H9 (cell line): Measurements from ENCODE around the gene POU2AF1. TPM values are rescaled to one million over a fixed set of nuclear protein-coding genes. Genes with fewer than 3 reads are reported as not detected.
"Not testable (repeated sequence)": the region's sequence is repeated elsewhere in the genome, so short reads cannot be mapped to it uniquely, and the experiment has no call there.

Source experiments
- DNase-seq: peaks from one replicate; pipeline ENCODE4 v3.0.0-alpha.2; 2017
- H2AFZ ChIP-seq: one replicate; pipeline ENCODE4 v1.6.1; 2013; ENCODE audit warnings: mild to moderate bottlenecking, low read length, control low read depth, moderate library complexity
- H2AK5ac ChIP-seq: 2 replicates; pipeline ENCODE4 v1.6.1; 2013; ENCODE audit warnings: low read length, control low read depth, mixed read lengths; ENCODE audit not compliant: insufficient read length
- H2BK120ac ChIP-seq: one replicate; pipeline ENCODE4 v1.6.1; 2013; ENCODE audit warnings: low read depth, mild to moderate bottlenecking, low read length, control low read depth, inconsistent platforms; ENCODE audit not compliant: poor library complexity, severe bottlenecking
- H2BK12ac ChIP-seq: 2 replicates; pipeline ENCODE4 v1.6.1; 2013; ENCODE audit warnings: low read length, control low read depth, mixed read lengths, low read depth; ENCODE audit not compliant: insufficient read length
- H2BK15ac ChIP-seq: 2 replicates; pipeline ENCODE4 v1.6.1; 2013; ENCODE audit warnings: low read depth, low read length, control low read depth
- H2BK20ac ChIP-seq: one replicate; pipeline ENCODE4 v1.6.1; 2013; ENCODE audit warnings: low read depth, mild to moderate bottlenecking, low read length, control low read depth, inconsistent platforms; ENCODE audit not compliant: poor library complexity, severe bottlenecking
- H2BK5ac ChIP-seq: 2 replicates; pipeline ENCODE4 v1.6.1; 2013; ENCODE audit warnings: low read length, control low read depth, mixed read lengths; ENCODE audit not compliant: insufficient read length
- H3K14ac ChIP-seq: 2 replicates; pipeline ENCODE4 v1.6.1; 2013; ENCODE audit warnings: low read length, control low read depth; ENCODE audit not compliant: insufficient read depth
- H3K18ac ChIP-seq: 2 replicates; pipeline ENCODE4 v1.6.1; 2013; ENCODE audit warnings: low read depth, mild to moderate bottlenecking, mixed read lengths, low read length, control low read depth; ENCODE audit not compliant: insufficient read length
- H3K23ac ChIP-seq: 2 replicates; pipeline ENCODE4 v1.6.1; 2013; ENCODE audit warnings: low read length, control low read depth, mixed read lengths, low read depth; ENCODE audit not compliant: insufficient read length
- H3K23me2 ChIP-seq: 2 replicates; pipeline ENCODE4 v1.6.1; 2013; ENCODE audit warnings: low read depth, mild to moderate bottlenecking, mixed read lengths, low read length, control low read depth; ENCODE audit not compliant: insufficient read length, poor library complexity, severe bottlenecking
- H3K27ac ChIP-seq: 2 replicates; pipeline ENCODE4 v1.5.1; 2013; ENCODE audit warnings: low read length, control low read depth, mixed read lengths, low read depth; ENCODE audit not compliant: insufficient read length
- H3K27me3 ChIP-seq: 2 replicates; pipeline ENCODE4 v1.6.1; 2013; ENCODE audit warnings: low read length, control low read depth, inconsistent platforms; ENCODE audit not compliant: insufficient read depth
- H3K4ac ChIP-seq: 2 replicates; pipeline ENCODE4 v1.6.1; 2013; ENCODE audit warnings: low read depth, mild to moderate bottlenecking, control low read depth, inconsistent platforms, low read length, moderate library complexity
- H3K4me1 ChIP-seq: 2 replicates; pipeline ENCODE4 v1.6.1; 2013; ENCODE audit warnings: low read length, control low read depth, inconsistent platforms; ENCODE audit not compliant: insufficient read depth
- H3K4me2 ChIP-seq: 2 replicates; pipeline ENCODE4 v1.6.1; 2013; ENCODE audit warnings: low read length, control low read depth, mixed read lengths; ENCODE audit not compliant: insufficient read length, insufficient read depth
- H3K56ac ChIP-seq: 2 replicates; pipeline ENCODE4 v1.6.1; 2013; ENCODE audit warnings: low read depth, mild to moderate bottlenecking, mixed read lengths, low read length, control low read depth; ENCODE audit not compliant: insufficient read length
- H3K79me1 ChIP-seq: 2 replicates; pipeline ENCODE4 v1.6.1; 2013; ENCODE audit warnings: low read depth, mild to moderate bottlenecking, moderate library complexity, low read length, control low read depth, inconsistent platforms; ENCODE audit not compliant: insufficient read depth, poor library complexity, severe bottlenecking
- H3K79me2 ChIP-seq: 2 replicates; pipeline ENCODE4 v1.6.1; 2013; ENCODE audit warnings: low read length, control low read depth, inconsistent platforms; ENCODE audit not compliant: insufficient read depth
- H3K9ac ChIP-seq: 2 replicates; pipeline ENCODE4 v1.6.1; 2013; ENCODE audit warnings: low read length, control low read depth, mixed read lengths; ENCODE audit not compliant: insufficient read length; ENCODE audit errors: extremely low read depth
- H3K9me3 ChIP-seq: one replicate; pipeline ENCODE4 v1.6.1; 2013; ENCODE audit warnings: low read depth, low read length, inconsistent platforms; ENCODE audit not compliant: control insufficient read depth
- H3T11ph ChIP-seq: one replicate; pipeline ENCODE4 v1.6.1; 2013; ENCODE audit warnings: mild to moderate bottlenecking, low read length, control low read depth, inconsistent platforms
- H4K20me1 ChIP-seq: one replicate; pipeline ENCODE4 v1.6.1; 2013; ENCODE audit not compliant: control insufficient read depth, insufficient read length, insufficient read depth
- H4K5ac ChIP-seq: 2 replicates; pipeline ENCODE4 v1.6.1; 2013; ENCODE audit warnings: low read depth, mild to moderate bottlenecking, mixed read lengths, low read length, control low read depth; ENCODE audit not compliant: insufficient read length
- H4K8ac ChIP-seq: replicated peaks from 2 replicates; pipeline ENCODE4 v1.6.1; 2013; ENCODE audit warnings: low read length, control low read depth, mixed read lengths, low read depth; ENCODE audit not compliant: insufficient read length
- H4K91ac ChIP-seq: 2 replicates; pipeline ENCODE4 v1.6.1; 2013; ENCODE audit warnings: low read depth, mild to moderate bottlenecking, moderate library complexity, mixed read lengths, low read length, control low read depth; ENCODE audit not compliant: insufficient read length
- H3K27ac Mint-ChIP-seq, 3 experiments: 2 replicates in 2 of 3; 3 replicates in 1 of 3; pipeline ENCODE4 v1.8.0; 2020 to 2021; ENCODE audit warnings: mixed read lengths in 3 of 3, mild to moderate bottlenecking in 1 of 3, moderate library complexity in 1 of 3
- H3K27me3 Mint-ChIP-seq: 2 replicates; pipeline ENCODE4 v1.8.0; 2021; ENCODE audit warnings: low read depth, mild to moderate bottlenecking, moderate library complexity, mixed read lengths
- H3K36me3 Mint-ChIP-seq, 3 experiments: 2 replicates in 2 of 3; 3 replicates in 1 of 3; pipeline ENCODE4 v1.8.0; 2020 to 2021; ENCODE audit warnings: low read depth in 3 of 3, mixed read lengths in 3 of 3; ENCODE audit not compliant: insufficient read depth in 1 of 3
- H3K4me1 Mint-ChIP-seq, 2 experiments: 2 replicates each; pipeline ENCODE4 v1.8.0; 2020; ENCODE audit warnings: mixed read lengths in 2 of 2
- H3K4me3 Mint-ChIP-seq, 2 experiments: 2 replicates in 1 of 2; 3 replicates in 1 of 2; pipeline ENCODE4 v1.8.0; 2020 to 2021; ENCODE audit warnings: mild to moderate bottlenecking in 2 of 2, mixed read lengths in 2 of 2, moderate library complexity in 1 of 2
- H3K9me3 Mint-ChIP-seq, 2 experiments: 2 replicates in 1 of 2; 3 replicates in 1 of 2; pipeline ENCODE4 v1.8.0; 2020; ENCODE audit warnings: mild to moderate bottlenecking in 2 of 2, mixed read lengths in 2 of 2, moderate library complexity in 1 of 2
- CTCF ChIP-seq: fragments of 200-600 bp; sonication (generic); conservative IDR thresholded peaks from 3 replicates; pipeline ENCODE4 v1.8.0; 2021; ENCODE audit warnings: antibody characterized with exemption, mild to moderate bottlenecking
- WGBS: extraction: QIAGEN DNeasy Blood & Tissue Kit; methylation state at CpG from one replicate; pipeline ENCODE4 v1.1.7; 2013; ENCODE audit warnings: missing lambda C conversion rate, low lambda C conversion rate, mixed read lengths; ENCODE audit not compliant: insufficient read length; ENCODE audit errors: extremely low coverage; 5-methylcytosine and 5-hydroxymethylcytosine counted together
- total RNA-seq: library from RNA; stranded (reverse); gene quantifications from 2 replicates; pipeline ENCODE4 v1.2.1, GENCODE V29; 2021

The POU2AF1 gene
- total RNA-seq, 1 experiment from 2014 or later = not detected

GRCh38 chr11:111402411-111402810 is 23.3 kb upstream of the POU2AF1 start:
- no peak overlapping the region for H3K4me2 ChIP-seq
- no peak overlapping the region for H2AFZ ChIP-seq
- Mint-ChIP-seq H3K4me3 (no peak overlapping the region), H3K27me3 (no peaks in the 10 kb centered on the region; the same call in 1 of the 2 replicates), H3K4me1 (no peaks in the 10 kb centered on the region), H3K27ac (no peak overlapping the region), H3K9me3 (no peaks in the 10 kb centered on the region; a peak in 1 of 5 replicates), H3K36me3 (no peaks in the 10 kb centered on the region)
- H3K4ac ChIP-seq = no peak overlapping the region
- no peak overlapping the region for H3K56ac ChIP-seq
- no peak overlapping the region for H2BK12ac ChIP-seq
- H3K79me2 ChIP-seq = no peaks in the 10 kb centered on the region
- H2BK5ac ChIP-seq = no peak overlapping the region
- WGBS = no CpG with 5 or more reads among the region's 3 CpGs
- H2BK120ac ChIP-seq = no peak overlapping the region
- H2BK20ac ChIP-seq = no peak overlapping the region
- H3T11ph ChIP-seq = no peak overlapping the region
- H4K91ac ChIP-seq = no peak overlapping the region
- no peak overlapping the region for H3K27ac ChIP-seq
- H4K8ac ChIP-seq = no peak overlapping the region
- H3K18ac ChIP-seq = no peak overlapping the region
- H3K23ac ChIP-seq = no peak overlapping the region
- H3K27me3 ChIP-seq = no peaks in the 10 kb centered on the region
- no peak overlapping the region for H4K5ac ChIP-seq
- no peak overlapping the region for H3K14ac ChIP-seq
- no peak for DNase-seq
- H2AK5ac ChIP-seq = no peak overlapping the region
- no peak for TF ChIP-seq CTCF
- no peaks in the 10 kb centered on the region for H3K23me2 ChIP-seq
- no peaks in the 10 kb centered on the region for H3K9me3 ChIP-seq
- no peaks in the 10 kb centered on the region for H3K79me1 ChIP-seq
- no peak overlapping the region for H3K9ac ChIP-seq
- no peak overlapping the region for H2BK15ac ChIP-seq
- no peaks in the 10 kb centered on the region for H4K20me1 ChIP-seq
- no peaks in the 10 kb centered on the region for H3K4me1 ChIP-seq

DNA sequence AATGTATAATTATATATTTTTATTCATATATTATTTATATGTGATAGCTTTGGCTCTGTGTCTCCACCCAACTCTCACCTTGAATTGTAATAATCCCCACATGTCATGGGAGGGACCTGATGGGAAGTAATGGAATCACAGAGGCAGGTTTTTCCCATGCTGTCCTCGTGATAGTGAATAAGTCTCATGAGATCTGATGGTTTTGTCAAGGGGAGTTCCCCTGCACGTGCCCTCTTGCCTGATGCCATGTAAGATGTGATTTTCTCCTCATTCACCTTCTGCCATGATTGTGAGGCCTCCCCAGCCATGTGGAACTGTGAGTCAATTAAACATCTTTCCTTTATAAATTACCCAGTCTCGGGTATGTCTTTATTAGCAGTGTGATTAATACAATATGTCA is 22.9 kb upstream of the POU2AF1 start:
- H2BK20ac ChIP-seq, H3K23me2 ChIP-seq, H3K36me3 Mint-ChIP-seq, H3K18ac ChIP-seq, H3K4ac ChIP-seq, H3K23ac ChIP-seq, H4K91ac ChIP-seq, H3K4me2 ChIP-seq, H3K9me3 ChIP-seq, H3T11ph ChIP-seq, DNase-seq, H2BK5ac ChIP-seq, H3K56ac ChIP-seq, H3K79me2 ChIP-seq, H2BK12ac ChIP-seq, H2BK15ac ChIP-seq, H3K9ac ChIP-seq, H3K4me3 Mint-ChIP-seq, H3K4me1 Mint-ChIP-seq, H3K27ac ChIP-seq, H2AK5ac ChIP-seq, H3K9me3 Mint-ChIP-seq, H3K27me3 ChIP-seq, H4K20me1 ChIP-seq, H4K8ac ChIP-seq, H3K14ac ChIP-seq, H2AFZ ChIP-seq, H3K27ac Mint-ChIP-seq, H3K4me1 ChIP-seq, H3K79me1 ChIP-seq, H3K27me3 Mint-ChIP-seq, H2BK120ac ChIP-seq, H4K5ac ChIP-seq: not testable (repeated sequence)
- no CpG with 5 or more reads among the region's 3 CpGs for WGBS
